ENCODE results near the gene UNC79.
"Not testable (repeated sequence)": the region's sequence is repeated elsewhere in the genome, so short reads cannot be mapped to it uniquely, and the experiment has no call there.

The UNC79 gene

DNA sequence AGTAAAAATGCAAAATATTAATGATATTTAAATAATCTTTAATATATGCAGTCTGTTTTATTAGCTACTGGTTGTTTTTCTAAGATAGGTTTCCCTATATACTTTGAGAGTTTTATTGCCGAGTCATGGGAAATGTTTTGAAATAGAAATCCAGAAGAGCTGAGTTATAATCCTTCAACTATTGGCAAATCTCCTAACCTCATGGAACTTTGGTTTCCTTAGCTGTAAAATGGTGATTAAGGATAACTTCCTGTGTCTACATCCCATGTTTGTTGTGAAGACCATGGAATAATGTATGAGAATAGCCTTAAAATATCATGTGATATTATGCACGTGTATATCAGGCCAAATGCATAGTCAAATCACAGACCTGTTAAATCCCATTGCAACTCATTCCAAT lies 51.0 kb downstream of the UNC79 start:
- CTCF ChIA-PET: interaction anchor here (1.2 to 2.2 kb wide), 2 partner anchors 10 kb away, joined by 3 to 5 read pairs; no protein-coding TSS in a partner anchor

DNA sequence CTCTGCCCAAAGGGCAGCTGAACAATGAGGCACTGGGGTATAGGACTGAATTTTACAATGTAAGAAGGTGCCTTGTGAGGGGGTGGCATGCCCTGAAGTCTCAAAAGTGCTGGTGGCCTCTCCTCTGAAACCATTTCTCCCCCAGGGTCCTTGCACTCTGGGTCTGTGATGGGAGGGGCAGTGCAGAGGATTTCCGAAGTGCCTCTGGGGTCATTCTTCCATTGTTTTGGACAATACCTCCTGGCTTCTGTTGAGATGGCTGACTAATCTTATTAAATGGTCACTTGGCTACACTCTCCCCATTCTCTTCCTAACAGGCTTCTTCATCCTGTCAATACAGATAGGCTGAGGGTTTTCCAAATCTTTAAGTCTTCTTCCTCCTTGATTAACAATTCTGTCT lies 59.3 kb downstream of the UNC79 start:
- TF ChIP-seq, protein P1, sequence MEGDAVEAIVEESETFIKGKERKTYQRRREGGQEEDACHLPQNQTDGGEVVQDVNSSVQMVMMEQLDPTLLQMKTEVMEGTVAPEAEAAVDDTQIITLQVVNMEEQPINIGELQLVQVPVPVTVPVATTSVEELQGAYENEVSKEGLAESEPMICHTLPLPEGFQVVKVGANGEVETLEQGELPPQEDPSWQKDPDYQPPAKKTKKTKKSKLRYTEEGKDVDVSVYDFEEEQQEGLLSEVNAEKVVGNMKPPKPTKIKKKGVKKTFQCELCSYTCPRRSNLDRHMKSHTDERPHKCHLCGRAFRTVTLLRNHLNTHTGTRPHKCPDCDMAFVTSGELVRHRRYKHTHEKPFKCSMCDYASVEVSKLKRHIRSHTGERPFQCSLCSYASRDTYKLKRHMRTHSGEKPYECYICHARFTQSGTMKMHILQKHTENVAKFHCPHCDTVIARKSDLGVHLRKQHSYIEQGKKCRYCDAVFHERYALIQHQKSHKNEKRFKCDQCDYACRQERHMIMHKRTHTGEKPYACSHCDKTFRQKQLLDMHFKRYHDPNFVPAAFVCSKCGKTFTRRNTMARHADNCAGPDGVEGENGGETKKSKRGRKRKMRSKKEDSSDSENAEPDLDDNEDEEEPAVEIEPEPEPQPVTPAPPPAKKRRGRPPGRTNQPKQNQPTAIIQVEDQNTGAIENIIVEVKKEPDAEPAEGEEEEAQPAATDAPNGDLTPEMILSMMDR (IDR thresholded peaks at IDR 0.05; ENCODE audit: control extremely low read depth, extremely low read depth, low read depth, missing control alignments): no peak
- POLR2A ChIA-PET: no interaction called here
- no peak for DNase-seq (ENCODE audit: extremely low spot score)
- CTCF ChIA-PET: no interaction called here

More for the DNA sequence above, 51.0 kb downstream of the UNC79 start:
- TF ChIP-seq, protein P1 (IDR thresholded peaks at IDR 0.05; ENCODE audit: control extremely low read depth, extremely low read depth, low read depth, missing control alignments): no peak
- POLR2A ChIA-PET: no interaction called here
- DNase-seq (ENCODE audit: extremely low spot score): no peak

DNA sequence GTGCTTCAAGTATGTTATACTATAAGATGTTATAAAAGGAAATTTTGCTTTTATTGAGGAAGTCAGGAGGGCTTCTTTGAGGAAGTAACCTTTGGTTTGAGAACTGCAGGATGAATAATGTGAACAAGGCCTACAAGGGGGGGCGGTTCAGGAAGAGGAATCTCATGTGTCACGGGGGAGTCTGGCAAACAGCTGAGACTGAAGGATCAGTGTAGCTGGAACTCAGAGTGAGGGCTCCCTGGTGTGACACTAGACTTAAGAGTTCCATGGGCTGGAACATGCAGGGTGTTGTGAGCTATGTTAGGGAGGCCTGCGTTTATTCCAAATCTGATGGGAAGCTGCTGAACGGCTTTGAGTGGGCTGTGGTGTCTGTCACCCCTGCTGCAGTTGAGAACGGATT lies 62.3 kb downstream of the UNC79 start:
- TF ChIP-seq, protein P1 (IDR thresholded peaks at IDR 0.05; ENCODE audit: control extremely low read depth, extremely low read depth, low read depth, missing control alignments): no peak
- ChIA-PET POLR2A (no interaction called here), CTCF (no interaction called here)
- no peak for DNase-seq (ENCODE audit: extremely low spot score)

DNA sequence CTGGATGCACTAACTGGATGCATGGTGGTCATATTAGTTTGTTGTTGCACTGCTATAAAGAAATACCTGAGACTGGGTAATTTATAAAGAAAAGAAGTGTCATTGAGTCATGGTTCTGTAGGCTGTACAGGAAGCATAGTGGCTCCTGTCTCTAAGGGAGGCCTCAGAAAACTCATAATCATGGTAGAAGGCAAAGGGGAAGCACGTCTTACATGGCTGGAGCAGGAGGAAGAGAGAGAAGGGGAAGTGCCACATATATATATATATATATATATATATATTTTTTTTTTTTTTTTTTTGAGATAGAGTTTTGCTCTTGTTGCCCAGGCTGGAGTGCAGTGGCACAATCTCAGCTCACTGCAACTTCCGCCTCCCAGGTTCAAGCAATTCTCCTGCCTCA lies 62.9 kb downstream of the UNC79 start:
- DNase-seq (ENCODE audit: extremely low spot score); POLR2A ChIA-PET; CTCF ChIA-PET: not testable (repeated sequence)

DNA sequence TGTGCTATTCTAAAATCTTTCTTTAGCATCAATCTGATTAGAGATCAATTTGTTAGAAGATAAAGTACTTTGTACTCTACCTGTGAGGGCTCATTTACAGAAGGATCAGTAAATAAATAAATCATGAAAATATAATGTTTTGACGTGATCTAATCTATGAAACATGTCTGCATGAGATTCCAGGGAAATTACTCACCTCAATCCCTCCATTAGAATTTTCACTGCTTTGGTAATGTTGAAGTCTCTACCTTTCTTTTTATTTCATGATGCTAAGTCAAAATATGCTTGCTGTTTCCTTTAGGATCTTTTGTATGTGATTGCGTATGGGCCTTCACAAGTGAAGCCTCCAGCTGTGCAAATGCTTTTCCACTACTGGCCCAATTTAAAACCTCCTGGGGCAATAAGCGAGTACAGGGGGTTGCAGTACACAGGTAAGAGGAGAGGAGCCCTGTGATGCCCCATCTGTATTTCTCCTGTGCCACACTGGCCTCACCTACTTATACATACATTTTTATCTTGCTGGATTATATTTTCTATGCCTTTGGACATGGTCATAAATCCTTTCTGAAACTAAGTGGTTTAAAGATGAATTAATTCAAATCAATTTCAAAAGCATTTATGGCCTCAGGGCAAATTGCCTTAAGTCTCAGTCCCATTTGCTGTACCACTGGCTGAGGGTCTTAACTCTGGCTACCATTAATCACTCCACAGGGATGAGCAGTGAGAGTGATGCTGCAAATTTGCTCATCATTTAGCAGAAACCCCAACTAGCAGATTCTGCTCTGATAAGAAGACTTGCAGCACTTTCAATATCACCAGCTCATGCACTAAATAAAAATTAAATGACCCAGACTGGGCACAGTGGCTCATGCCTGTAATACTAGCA lies 66.4 kb downstream of the UNC79 start:
- no peak for DNase-seq (ENCODE audit: extremely low spot score)
- TF ChIP-seq, protein P1 (IDR thresholded peaks at IDR 0.05; ENCODE audit: control extremely low read depth, extremely low read depth, low read depth, missing control alignments): no peak
- ChIA-PET POLR2A (no interaction called here), CTCF (no interaction called here)

DNA sequence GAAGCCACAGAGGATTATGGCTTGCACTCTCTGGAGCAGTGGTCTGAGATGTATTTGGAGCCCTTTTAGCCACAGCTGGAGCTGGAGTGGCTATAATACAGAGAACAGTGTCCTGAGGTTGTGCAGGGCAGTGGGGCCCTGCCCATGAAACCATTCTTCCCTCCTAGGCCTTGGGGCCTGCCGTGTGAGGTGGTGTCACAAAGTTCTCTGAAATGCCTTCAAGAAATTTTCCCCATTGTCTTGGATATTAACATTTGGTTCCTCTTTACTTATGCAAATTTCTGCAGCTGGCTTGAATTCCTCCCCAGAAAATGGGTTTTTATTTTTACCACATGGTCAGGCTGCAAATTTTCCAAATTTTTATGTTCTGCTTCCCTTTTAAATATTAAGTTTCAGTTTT lies 79.3 kb downstream of the UNC79 start:
- ChIA-PET POLR2A (no interaction called here), CTCF (interaction anchor here (0.9 kb wide), 1 partner anchor 10 kb away, joined by 4 read pairs; no protein-coding TSS in a partner anchor)
- no peak for DNase-seq (ENCODE audit: extremely low spot score)
- TF ChIP-seq, protein P1 (IDR thresholded peaks at IDR 0.05; ENCODE audit: control extremely low read depth, extremely low read depth, low read depth, missing control alignments): no peak

DNA sequence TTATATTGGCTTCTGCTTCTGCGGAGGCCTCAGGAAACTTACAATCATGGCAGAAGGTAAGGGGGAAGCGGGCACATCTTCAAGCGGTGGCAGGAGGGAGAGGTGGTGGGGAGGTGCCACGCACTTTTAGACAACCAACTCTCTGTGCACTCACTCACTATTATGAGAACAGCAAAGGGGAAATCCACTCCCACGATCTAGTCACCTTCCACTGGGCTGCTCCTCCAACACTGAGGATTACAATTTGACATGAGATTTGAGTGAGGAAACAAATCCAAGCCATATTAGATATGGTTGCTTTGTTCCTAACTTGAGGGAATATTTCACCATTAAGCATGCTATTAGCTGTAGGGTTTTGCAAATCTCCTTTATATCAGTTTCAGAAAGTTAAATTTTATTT lies 80.3 kb downstream of the UNC79 start:
- TF ChIP-seq, protein P1 (IDR thresholded peaks at IDR 0.05; ENCODE audit: control extremely low read depth, extremely low read depth, low read depth, missing control alignments): no peak
- ChIA-PET POLR2A (no interaction called here), CTCF (no interaction called here)
- DNase-seq (ENCODE audit: extremely low spot score): no peak

All from GM10248 (cell line).